GM10266 (cell line): ENCODE results near the gene KCNJ10.

ENCODE experiments used
- DNase-seq: peaks from one replicate; pipeline ENCODE4 v3.0.0; 2012; ENCODE audit errors: extremely low spot score
- TF ChIP-seq, protein P1 (sequence below): IDR thresholded peaks from 2 replicates; pipeline ENCODE4 v1.5.1; 2012; ENCODE audit warnings: mild to moderate bottlenecking, low read depth; ENCODE audit not compliant: control insufficient read depth, insufficient read depth; ENCODE audit errors: missing control alignments

The KCNJ10 gene

DNA sequence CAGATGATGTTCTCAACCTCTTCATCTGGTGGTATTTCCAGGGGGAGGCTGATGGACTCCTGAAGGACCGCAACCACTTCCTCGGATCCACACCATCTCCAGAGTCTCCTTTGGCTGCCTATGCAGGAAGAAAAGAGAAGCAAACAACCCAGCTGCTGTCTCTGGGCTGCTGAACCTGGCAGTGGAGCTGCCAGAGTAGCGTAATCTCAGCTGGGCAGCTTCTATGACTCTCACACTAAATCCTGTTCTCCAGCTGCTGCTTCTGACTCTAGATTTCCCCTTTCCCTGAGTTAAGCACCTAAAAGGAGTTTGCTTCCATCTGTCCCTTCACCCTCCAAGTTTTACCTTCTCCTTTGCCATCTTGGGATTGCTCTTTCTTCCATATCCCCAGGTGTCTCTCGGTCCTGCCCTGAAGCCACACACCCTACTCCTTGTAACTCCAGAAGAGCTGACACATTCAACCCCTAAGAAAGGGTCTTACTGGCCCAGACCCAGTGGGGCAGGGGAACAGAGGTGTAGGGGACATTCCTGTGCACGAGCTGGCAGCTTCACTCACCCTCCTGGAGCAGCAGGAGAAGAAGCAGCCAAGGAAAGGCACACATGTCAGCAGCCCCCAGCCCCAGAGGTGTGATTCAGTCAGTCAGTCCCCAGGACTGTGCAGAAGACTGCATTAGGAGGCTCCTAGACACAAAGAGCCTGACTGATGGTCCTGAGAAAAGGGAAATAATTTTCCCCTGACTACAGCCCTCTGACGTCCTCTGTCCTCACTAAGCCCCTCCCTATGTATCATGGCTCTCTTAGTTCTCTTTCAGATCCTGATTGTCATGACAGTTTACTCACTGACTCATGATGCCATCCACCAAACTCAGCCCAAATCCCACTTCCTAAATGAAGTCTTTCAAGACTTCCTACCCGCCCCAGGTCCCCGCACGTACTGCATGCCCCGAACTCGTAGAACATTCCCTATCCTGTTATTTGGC is 116.1 kb downstream of the KCNJ10 start, which contains the start of gene SLAMF9:
Gene SLAMF9, minus strand, starts transcription at position 702 of the 980 bp plus-strand sequence. Its CDS starts 100 bp downstream, at position 602.
- TF ChIP-seq, protein P1, sequence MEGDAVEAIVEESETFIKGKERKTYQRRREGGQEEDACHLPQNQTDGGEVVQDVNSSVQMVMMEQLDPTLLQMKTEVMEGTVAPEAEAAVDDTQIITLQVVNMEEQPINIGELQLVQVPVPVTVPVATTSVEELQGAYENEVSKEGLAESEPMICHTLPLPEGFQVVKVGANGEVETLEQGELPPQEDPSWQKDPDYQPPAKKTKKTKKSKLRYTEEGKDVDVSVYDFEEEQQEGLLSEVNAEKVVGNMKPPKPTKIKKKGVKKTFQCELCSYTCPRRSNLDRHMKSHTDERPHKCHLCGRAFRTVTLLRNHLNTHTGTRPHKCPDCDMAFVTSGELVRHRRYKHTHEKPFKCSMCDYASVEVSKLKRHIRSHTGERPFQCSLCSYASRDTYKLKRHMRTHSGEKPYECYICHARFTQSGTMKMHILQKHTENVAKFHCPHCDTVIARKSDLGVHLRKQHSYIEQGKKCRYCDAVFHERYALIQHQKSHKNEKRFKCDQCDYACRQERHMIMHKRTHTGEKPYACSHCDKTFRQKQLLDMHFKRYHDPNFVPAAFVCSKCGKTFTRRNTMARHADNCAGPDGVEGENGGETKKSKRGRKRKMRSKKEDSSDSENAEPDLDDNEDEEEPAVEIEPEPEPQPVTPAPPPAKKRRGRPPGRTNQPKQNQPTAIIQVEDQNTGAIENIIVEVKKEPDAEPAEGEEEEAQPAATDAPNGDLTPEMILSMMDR = no peak
- no peak for DNase-seq

DNA sequence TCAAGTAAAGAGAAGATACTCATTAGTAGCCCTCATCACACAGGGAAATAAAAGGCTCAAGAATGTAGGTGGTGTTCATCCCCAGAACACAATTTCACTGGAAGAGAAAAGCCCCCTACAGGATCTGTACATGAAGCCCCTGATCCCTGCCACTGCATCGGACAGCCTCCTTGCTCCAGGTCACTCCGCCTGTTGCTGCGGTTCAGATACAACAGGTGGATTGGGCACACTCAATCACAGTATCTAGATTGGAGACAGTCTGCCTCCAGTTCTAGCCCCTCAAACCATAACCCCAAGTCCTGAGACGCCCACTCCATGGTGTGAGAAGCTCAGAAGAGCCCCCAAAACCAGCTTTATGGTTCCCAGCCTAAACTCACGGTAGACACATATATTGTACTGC is 117.0 kb downstream of the KCNJ10 start:
- TF ChIP-seq, protein P1 = no peak
- no peak for DNase-seq

GRCh38 chr1:159951551-159951950 is 118.4 kb downstream of the KCNJ10 start:
- DNase-seq = no peak
- TF ChIP-seq, protein P1 = no peak

DNA sequence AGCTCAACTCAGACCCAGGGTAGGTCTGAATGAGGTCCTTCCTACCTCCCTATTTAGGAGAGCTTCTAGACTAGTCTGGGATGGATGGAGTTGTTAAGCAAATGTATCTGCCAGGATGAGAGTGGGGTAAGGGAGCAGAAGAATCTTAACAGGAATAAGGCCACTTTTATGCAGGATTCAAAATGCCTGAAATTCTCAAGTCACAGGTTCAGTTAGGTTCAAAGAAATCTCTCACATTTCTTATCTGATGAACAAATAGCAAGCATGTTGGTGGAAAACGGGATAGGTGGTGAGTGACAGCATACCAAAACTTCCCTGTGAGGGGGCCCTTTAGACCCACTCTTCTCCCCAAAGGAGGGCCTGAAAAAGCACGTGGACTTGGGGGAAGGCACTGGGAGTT is 118.9 kb downstream of the KCNJ10 start:
- TF ChIP-seq, protein P1 = no peak
- DNase-seq = no peak

DNA sequence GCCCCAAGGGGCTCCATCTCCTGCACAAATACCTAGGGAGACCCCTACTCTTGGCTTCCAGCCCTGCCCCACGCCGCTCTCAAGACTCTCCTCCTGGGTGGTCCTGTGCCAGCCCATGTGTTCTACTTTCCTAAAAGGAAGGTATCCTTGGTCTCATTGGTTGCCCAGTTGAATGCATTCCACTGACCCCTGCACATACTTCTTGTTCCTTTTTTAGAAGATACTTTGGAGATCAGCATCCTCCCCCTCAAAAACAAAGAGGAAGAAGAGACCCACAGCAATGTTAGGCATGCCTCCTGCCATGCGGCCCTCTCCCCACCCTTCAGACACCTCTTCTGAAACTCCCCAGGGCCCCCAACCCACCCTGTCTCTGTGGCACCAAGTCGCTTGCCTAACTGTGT is 120.0 kb downstream of the KCNJ10 start:
- DNase-seq = no peak
- TF ChIP-seq, protein P1 = no peak

- TF ChIP-seq, protein P1 = no peak
- no peak for DNase-seq
These were observed 120.8 kb downstream of the KCNJ10 start for GRCh38 chr1:159949123-159949522.
